ENCODE results near the gene RBMS2. TPM values are rescaled to one million over a fixed set of nuclear protein-coding genes. Genes with fewer than 3 reads are reported as not detected.
A peak's percentile ranks its signal among the peaks of the same experiment; 100 is the strongest.

The RBMS2 gene
- total and polyA plus RNA-seq, 4 experiments from 2014 or later = 0.39 to 2.0 (median 1.5) TPM

DNA sequence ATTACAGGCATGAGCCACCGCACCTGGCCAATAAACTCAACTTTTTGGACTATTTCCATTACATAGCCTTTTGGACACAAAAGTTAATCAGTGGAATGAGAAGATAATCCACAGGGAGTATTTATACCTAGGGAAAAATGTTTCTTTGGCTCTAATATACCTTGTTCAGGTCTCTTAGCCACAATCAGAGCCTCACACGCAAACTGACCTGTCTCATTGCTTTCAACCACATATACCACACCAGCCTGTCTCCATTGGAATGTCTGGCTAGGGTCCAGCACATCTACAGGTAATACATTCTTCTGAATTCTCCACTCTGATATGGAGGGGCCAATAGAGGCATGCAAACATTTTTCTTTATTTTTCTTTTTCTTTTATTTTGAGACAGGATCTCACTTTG is 3.8 kb upstream of the RBMS2 start:
- intact Hi-C loops (cut with micrococcal nuclease) = no loop called here
- Mint-ChIP-seq H3K4me1 (peaks cover 16 to 29% (median 24%) of the 10 kb centered on the region in 4 donors), H3K4me3 (peak overlapping the region in 1 of 8 donors; percentile 11), H3K27me3 (peaks cover 0 to 5% of the 10 kb centered on the region in 2 donors), H3K36me3 (no peaks in the 10 kb centered on the region), H3K9me3 (no peaks in the 10 kb centered on the region), H3K27ac (no peak overlapping the region)
- Histone ChIP-seq H3K9me3 (ENCODE audit: control insufficient read depth in 1 of 2, low read length in 2 of 2) (no peaks in the 10 kb centered on the region), H3K4me3 (ENCODE audit: low read length in 2 of 2) (no peak overlapping the region), H3K27ac (ENCODE audit: low read depth, low read length) (no peak overlapping the region), H3K4me1 (ENCODE audit: insufficient read depth, low read length) (peaks cover 14% of the 10 kb centered on the region), H3K27me3 (ENCODE audit: insufficient read depth, low read length) (no peaks in the 10 kb centered on the region), H3K36me3 (ENCODE audit: insufficient read depth, low read length) (no peaks in the 10 kb centered on the region)
- ChIA-PET POLR2A (ENCODE audit: partially characterized antibody) (interaction anchor here (0.9 kb wide), 1 partner anchor 46 kb away, joined by 3 read pairs; no protein-coding TSS in a partner anchor), CTCF (ENCODE audit: partially characterized antibody) (interaction anchor here (0.6 to 1.1 kb wide), 2 partner anchors 55 to 452 kb away, joined by 3 read pairs; no protein-coding TSS in a partner anchor)
- DNase-seq = no peak

DNA sequence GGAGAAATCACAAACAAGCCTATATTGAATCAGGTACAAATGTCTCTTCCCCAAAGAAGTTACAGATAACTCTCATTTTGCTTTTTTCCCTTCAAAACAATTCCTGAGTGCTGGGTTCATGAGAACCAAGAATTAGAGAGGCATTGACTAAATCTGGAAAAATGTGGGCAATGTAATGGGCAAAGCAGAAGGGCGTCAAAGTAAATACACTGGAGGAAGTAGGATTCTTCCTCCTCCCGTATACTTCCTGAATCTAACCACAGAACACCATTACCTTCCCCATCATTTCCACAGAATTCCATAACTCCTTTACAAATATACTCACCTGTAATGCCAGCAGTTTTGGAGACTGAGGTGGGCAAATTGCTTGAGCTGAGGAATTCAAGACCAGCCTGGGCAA is 3.0 kb upstream of the RBMS2 start:
- Histone ChIP-seq H3K27me3 (ENCODE audit: insufficient read depth, low read length) (no peaks in the 10 kb centered on the region), H3K9me3 (ENCODE audit: control insufficient read depth in 1 of 2, low read length in 2 of 2) (no peaks in the 10 kb centered on the region), H3K4me3 (ENCODE audit: low read length in 2 of 2) (no peak overlapping the region), H3K36me3 (ENCODE audit: insufficient read depth, low read length) (no peaks in the 10 kb centered on the region), H3K4me1 (ENCODE audit: insufficient read depth, low read length) (peaks cover 14% of the 10 kb centered on the region), H3K27ac (ENCODE audit: low read depth, low read length) (no peak overlapping the region)
- H3K9me3 Mint-ChIP-seq = no peaks in the 10 kb centered on the region
- CTCF ChIA-PET (ENCODE audit: partially characterized antibody) = interaction anchor here (0.6 kb wide), 1 partner anchor 453 kb away, joined by 3 read pairs; no protein-coding TSS in a partner anchor
- POLR2A ChIA-PET (ENCODE audit: partially characterized antibody) = no interaction called here
- peaks cover 0 to 5% of the 10 kb centered on the region in 2 donors for H3K27me3 Mint-ChIP-seq
- no peak overlapping the region for H3K27ac Mint-ChIP-seq
- no peaks in the 10 kb centered on the region for H3K36me3 Mint-ChIP-seq
- H3K4me1 Mint-ChIP-seq = peaks cover 18 to 31% (median 24%) of the 10 kb centered on the region in 4 donors
- no peak for DNase-seq
- peak overlapping the region in 1 of 8 donors; percentile 14 for H3K4me3 Mint-ChIP-seq
- intact Hi-C loops (cut with micrococcal nuclease) = no loop called here

DNA sequence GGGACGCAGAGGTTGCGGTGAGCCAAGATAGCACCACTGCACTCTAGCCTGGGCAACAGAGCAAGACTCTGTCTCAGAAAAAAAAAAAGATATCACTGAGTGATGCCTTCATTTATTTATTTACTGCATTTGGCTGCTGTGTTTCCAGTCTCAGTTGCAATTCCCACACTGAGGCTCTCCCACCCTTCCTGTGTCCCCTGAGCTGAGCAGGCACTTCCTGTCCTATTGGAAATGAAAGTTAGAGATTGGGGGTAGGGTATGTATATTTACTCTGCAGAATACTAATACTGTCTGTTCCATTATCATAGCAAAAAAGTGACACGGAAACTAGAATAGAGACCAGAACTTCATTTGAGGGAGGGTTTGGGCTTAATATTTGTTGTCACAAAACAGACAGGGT is 1.6 kb upstream of the RBMS2 start:
- peaks cover 0 to 3% of the 10 kb centered on the region in 2 donors for H3K27me3 Mint-ChIP-seq
- H3K27ac ChIP-seq (ENCODE audit: low read depth, low read length) = no peak overlapping the region
- H3K27ac Mint-ChIP-seq = no peak overlapping the region
- intact Hi-C loops (cut with micrococcal nuclease) = no loop called here
- POLR2A ChIA-PET (ENCODE audit: partially characterized antibody) = no interaction called here
- H3K4me3 Mint-ChIP-seq = no peak overlapping the region
- peaks cover 14 to 28% (median 22%) of the 10 kb centered on the region in 4 donors for H3K4me1 Mint-ChIP-seq
- no peaks in the 10 kb centered on the region for H3K9me3 Mint-ChIP-seq
- no peaks in the 10 kb centered on the region for H3K9me3 ChIP-seq (ENCODE audit: control insufficient read depth in 1 of 2, low read length in 2 of 2)
- CTCF ChIA-PET (ENCODE audit: partially characterized antibody) = interaction anchor here (1.4 to 3.5 kb wide), 2 partner anchors 69 to 117 kb away, joined by 4 to 17 read pairs; no protein-coding TSS in a partner anchor
- H3K36me3 Mint-ChIP-seq = no peaks in the 10 kb centered on the region
- no peaks in the 10 kb centered on the region for H3K36me3 ChIP-seq (ENCODE audit: insufficient read depth, low read length)
- H3K4me3 ChIP-seq (ENCODE audit: low read length in 2 of 2) = no peak overlapping the region
- H3K4me1 ChIP-seq (ENCODE audit: insufficient read depth, low read length) = peaks cover 14% of the 10 kb centered on the region
- no peaks in the 10 kb centered on the region for H3K27me3 ChIP-seq (ENCODE audit: insufficient read depth, low read length)
- DNase-seq = no peak

DNA sequence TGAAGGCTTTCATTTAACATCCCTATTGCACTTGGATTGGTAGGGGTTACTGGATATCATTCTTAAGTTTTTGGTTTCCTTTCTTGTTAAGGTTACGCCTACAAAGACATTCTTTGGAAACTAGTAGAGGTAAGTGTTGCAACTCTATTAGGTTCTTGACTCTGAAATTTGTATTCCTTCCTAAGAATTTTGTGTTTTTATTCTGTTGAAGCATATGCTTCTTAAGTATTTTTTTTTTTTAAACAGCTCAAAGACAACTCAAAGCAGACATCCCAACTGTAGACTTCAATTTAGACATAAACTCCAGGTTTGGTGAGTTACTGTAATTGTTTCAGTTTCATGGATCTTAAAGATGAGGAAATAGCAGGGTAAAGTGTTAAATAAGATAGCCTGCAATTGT is 1.1 kb upstream of the RBMS2 start:
- no peaks in the 10 kb centered on the region for H3K36me3 ChIP-seq (ENCODE audit: insufficient read depth, low read length)
- CTCF ChIA-PET (ENCODE audit: partially characterized antibody) = interaction anchor here (1.4 to 3.5 kb wide), 3 partner anchors 53 to 116 kb away, joined by 4 to 19 read pairs (median 17); no protein-coding TSS in a partner anchor
- no peak overlapping the region for H3K27ac ChIP-seq (ENCODE audit: low read depth, low read length)
- Mint-ChIP-seq H3K36me3 (no peaks in the 10 kb centered on the region), H3K27ac (peak overlapping the region in 1 of 7 donors; percentile 14), H3K4me3 (peak overlapping the region in 2 of 8 donors; percentile 7 to 50), H3K4me1 (peaks cover 14 to 28% (median 22%) of the 10 kb centered on the region in 4 donors), H3K27me3 (peaks cover 0 to 3% of the 10 kb centered on the region in 2 donors), H3K9me3 (no peaks in the 10 kb centered on the region)
- no peak overlapping the region for H3K4me3 ChIP-seq (ENCODE audit: low read length in 2 of 2)
- H3K27me3 ChIP-seq (ENCODE audit: insufficient read depth, low read length) = no peaks in the 10 kb centered on the region
- POLR2A ChIA-PET (ENCODE audit: partially characterized antibody) = no interaction called here
- peaks cover 14% of the 10 kb centered on the region for H3K4me1 ChIP-seq (ENCODE audit: insufficient read depth, low read length)
- no peaks in the 10 kb centered on the region for H3K9me3 ChIP-seq (ENCODE audit: control insufficient read depth in 1 of 2, low read length in 2 of 2)
- DNase-seq = no peak
- intact Hi-C loops (cut with micrococcal nuclease) = no loop called here

GRCh38 chr12:56521209-56521589 is 421 bp upstream of the RBMS2 start:
- intact Hi-C loops (cut with micrococcal nuclease) = no loop called here
- Mint-ChIP-seq H3K27ac (peak overlapping the region in 5 of 7 donors; percentile 36 to 92 (median 90)), H3K4me1 (peaks cover 14 to 28% (median 22%) of the 10 kb centered on the region in 4 donors), H3K27me3 (peaks cover 0 to 3% of the 10 kb centered on the region in 2 donors), H3K4me3 (peak overlapping the region; percentile 30 to 95 (median 88)), H3K9me3 (no peaks in the 10 kb centered on the region), H3K36me3 (no peaks in the 10 kb centered on the region)
- Histone ChIP-seq H3K4me3 (ENCODE audit: low read length in 2 of 2) (no peak overlapping the region), H3K27me3 (ENCODE audit: insufficient read depth, low read length) (no peaks in the 10 kb centered on the region), H3K27ac (ENCODE audit: low read depth, low read length) (peak overlapping the region; percentile 18), H3K9me3 (ENCODE audit: control insufficient read depth in 1 of 2, low read length in 2 of 2) (no peaks in the 10 kb centered on the region), H3K4me1 (ENCODE audit: insufficient read depth, low read length) (peaks cover 14% of the 10 kb centered on the region), H3K36me3 (ENCODE audit: insufficient read depth, low read length) (no peaks in the 10 kb centered on the region)
- DNase-seq = no peak
- ChIA-PET POLR2A (ENCODE audit: partially characterized antibody) (interaction anchor here (0.6 to 2.1 kb wide), 4 partner anchors 108 to 167 kb away, joined by 3 to 9 read pairs (median 4); partner anchors contain the start of gene PTGES3), CTCF (ENCODE audit: partially characterized antibody) (interaction anchor here (0.5 to 3.5 kb wide), 8 partner anchors 9 to 177 kb away, joined by 3 to 19 read pairs (median 4); partner anchors contain the start of gene ATP5F1B)

GRCh38 chr12:56522411-56523193 is 982 bp downstream of the RBMS2 start:
- ChIA-PET POLR2A (ENCODE audit: partially characterized antibody) (interaction anchor here (0.5 to 2.1 kb wide), 3 partner anchors 106 to 114 kb away, joined by 4 to 9 read pairs (median 5); no protein-coding TSS in a partner anchor), CTCF (ENCODE audit: partially characterized antibody) (interaction anchor here (0.6 to 3.5 kb wide), 6 partner anchors 9 to 160 kb away, joined by 3 to 19 read pairs (median 7); no protein-coding TSS in a partner anchor)
- peak overlapping the region; percentile 87 to 95 (median 89) for H3K4me3 Mint-ChIP-seq
- intact Hi-C loops (cut with micrococcal nuclease) = no loop called here
- Histone ChIP-seq H3K27me3 (ENCODE audit: insufficient read depth, low read length) (no peaks in the 10 kb centered on the region), H3K4me1 (ENCODE audit: insufficient read depth, low read length) (peaks cover 14% of the 10 kb centered on the region), H3K27ac (ENCODE audit: low read depth, low read length) (no peak overlapping the region), H3K9me3 (ENCODE audit: control insufficient read depth in 1 of 2, low read length in 2 of 2) (no peaks in the 10 kb centered on the region), H3K4me3 (ENCODE audit: low read length in 2 of 2) (no peak overlapping the region), H3K36me3 (ENCODE audit: insufficient read depth, low read length) (no peaks in the 10 kb centered on the region)
- H3K36me3 Mint-ChIP-seq = no peaks in the 10 kb centered on the region
- H3K27me3 Mint-ChIP-seq = peaks cover 0 to 3% of the 10 kb centered on the region in 2 donors
- no peak for DNase-seq
- H3K4me1 Mint-ChIP-seq = peaks cover 14 to 28% (median 22%) of the 10 kb centered on the region in 4 donors
- H3K9me3 Mint-ChIP-seq = no peaks in the 10 kb centered on the region
- peak overlapping the region; percentile 36 to 92 (median 79) for H3K27ac Mint-ChIP-seq

- no peak overlapping the region for H3K4me3 ChIP-seq (ENCODE audit: low read length in 2 of 2)
- no peak overlapping the region for H3K27ac Mint-ChIP-seq
- peaks cover 0 to 3% of the 10 kb centered on the region in 2 donors for H3K27me3 Mint-ChIP-seq
- H3K9me3 Mint-ChIP-seq = no peaks in the 10 kb centered on the region
- CTCF ChIA-PET (ENCODE audit: partially characterized antibody) = no interaction called here
- no peaks in the 10 kb centered on the region for H3K36me3 ChIP-seq (ENCODE audit: insufficient read depth, low read length)
- H3K4me1 ChIP-seq (ENCODE audit: insufficient read depth, low read length) = no peaks in the 10 kb centered on the region
- POLR2A ChIA-PET (ENCODE audit: partially characterized antibody) = no interaction called here
- H3K27ac ChIP-seq (ENCODE audit: low read depth, low read length) = no peak overlapping the region
- H3K27me3 ChIP-seq (ENCODE audit: insufficient read depth, low read length) = no peaks in the 10 kb centered on the region
- H3K4me1 Mint-ChIP-seq = no peaks in the 10 kb centered on the region
- H3K36me3 Mint-ChIP-seq = no peaks in the 10 kb centered on the region
- H3K4me3 Mint-ChIP-seq = no peak overlapping the region
- no peaks in the 10 kb centered on the region for H3K9me3 ChIP-seq (ENCODE audit: control insufficient read depth in 1 of 2, low read length in 2 of 2)
- DNase-seq = no peak
- intact Hi-C loops (cut with micrococcal nuclease) = no loop called here
Measured at GRCh38 chr12:56528846-56529245, 7.2 kb downstream of the RBMS2 start.
